Effector memory CD4-positive, alpha-beta T cell (primary cell): ENCODE measurements around the gene TBC1D13.

Experiments used
- DNase-seq, 3 donors: peaks; one replicate each; pipeline ENCODE4 v3.0.0-alpha.2; 2020
- H3K27ac ChIP-seq: 2 replicates; pipeline ENCODE4 v1.7.0; 2013; ENCODE audit warnings: mild to moderate bottlenecking, low read length, moderate library complexity; ENCODE audit not compliant: insufficient read depth, poor library complexity, severe bottlenecking
- H3K27me3 ChIP-seq: replicated peaks from 2 replicates; pipeline ENCODE4 v1.7.0; 2013; ENCODE audit warnings: mild to moderate bottlenecking, low read length; ENCODE audit not compliant: insufficient read depth, control insufficient read depth, poor library complexity, severe bottlenecking
- H3K36me3 ChIP-seq: 2 replicates; pipeline ENCODE4 v1.7.0; 2013; ENCODE audit warnings: mild to moderate bottlenecking, low read length, moderate library complexity; ENCODE audit not compliant: control insufficient read depth, insufficient read depth
- H3K4me1 ChIP-seq: 2 replicates; pipeline ENCODE4 v1.7.0; 2013; ENCODE audit warnings: low read length, mild to moderate bottlenecking; ENCODE audit not compliant: control insufficient read depth, insufficient read depth, poor library complexity, severe bottlenecking
- H3K4me3 ChIP-seq: 2 replicates; pipeline ENCODE4 v1.7.0; 2013; ENCODE audit warnings: low read length, low read depth, mild to moderate bottlenecking; ENCODE audit not compliant: insufficient read depth, poor library complexity, severe bottlenecking
- H3K9me3 ChIP-seq: 2 replicates; pipeline ENCODE4 v1.7.0; 2013; ENCODE audit warnings: mild to moderate bottlenecking, low read length, moderate library complexity; ENCODE audit not compliant: control insufficient read depth

TBC1D13 gene

GRCh38 chr9:128802482-128802881 is 15.4 kb downstream of the TBC1D13 start:
- Histone ChIP-seq H3K4me1 (no peaks in the 10 kb centered on the region), H3K36me3 (peaks cover 61% of the 10 kb centered on the region), H3K4me3 (no peak overlapping the region), H3K27me3 (no peaks in the 10 kb centered on the region), H3K9me3 (no peaks in the 10 kb centered on the region), H3K27ac (no peak overlapping the region)
- no peak for DNase-seq

GRCh38 chr9:128805661-128806060 is 18.6 kb downstream of the TBC1D13 start:
- Histone ChIP-seq H3K9me3 (no peaks in the 10 kb centered on the region), H3K36me3 (peaks cover 52% of the 10 kb centered on the region), H3K4me3 (no peak overlapping the region), H3K4me1 (no peaks in the 10 kb centered on the region), H3K27me3 (no peaks in the 10 kb centered on the region), H3K27ac (no peak overlapping the region)
- no peak for DNase-seq

- Histone ChIP-seq H3K9me3 (no peaks in the 10 kb centered on the region), H3K36me3 (peaks cover 43% of the 10 kb centered on the region), H3K4me3 (no peak overlapping the region), H3K4me1 (no peaks in the 10 kb centered on the region), H3K27ac (no peak overlapping the region), H3K27me3 (no peaks in the 10 kb centered on the region)
- no peak for DNase-seq
Measured at GRCh38 chr9:128807827-128808226, 20.8 kb downstream of the TBC1D13 start.

- Histone ChIP-seq H3K4me1 (no peaks in the 10 kb centered on the region), H3K36me3 (peaks cover 36% of the 10 kb centered on the region), H3K27me3 (no peaks in the 10 kb centered on the region)
Measured at GRCh38 chr9:128808543-128808942, 21.5 kb downstream of the TBC1D13 start.

GRCh38 chr9:128809036-128809599 is 22.1 kb downstream of the TBC1D13 start:
- Histone ChIP-seq H3K36me3 (peaks cover 30% of the 10 kb centered on the region), H3K27me3 (no peaks in the 10 kb centered on the region), H3K4me1 (no peaks in the 10 kb centered on the region), H3K4me3 (no peak overlapping the region), H3K27ac (no peak overlapping the region), H3K9me3 (no peaks in the 10 kb centered on the region)
- DNase-seq = no peak

More at GRCh38 chr9:128808543-128808942, 21.5 kb downstream of the TBC1D13 start:
- Histone ChIP-seq H3K27ac (no peak overlapping the region), H3K4me3 (no peak overlapping the region), H3K9me3 (no peaks in the 10 kb centered on the region)
- DNase-seq = no peak

GRCh38 chr9:128809831-128810230 is 22.8 kb downstream of the TBC1D13 start:
- Histone ChIP-seq H3K4me1 (no peaks in the 10 kb centered on the region), H3K36me3 (peaks cover 27% of the 10 kb centered on the region), H3K9me3 (no peaks in the 10 kb centered on the region)

GRCh38 chr9:128810873-128811272 is 23.8 kb downstream of the TBC1D13 start:
- DNase-seq = no peak
- no peaks in the 10 kb centered on the region for H3K4me1 ChIP-seq
- H3K36me3 ChIP-seq = peaks cover 18% of the 10 kb centered on the region
- no peaks in the 10 kb centered on the region for H3K9me3 ChIP-seq
- H3K27me3 ChIP-seq = no peaks in the 10 kb centered on the region
- H3K4me3 ChIP-seq = no peak overlapping the region
- H3K27ac ChIP-seq = no peak overlapping the region

More at GRCh38 chr9:128809831-128810230, 22.8 kb downstream of the TBC1D13 start:
- no peaks in the 10 kb centered on the region for H3K27me3 ChIP-seq
- DNase-seq = no peak
- no peak overlapping the region for H3K4me3 ChIP-seq
- no peak overlapping the region for H3K27ac ChIP-seq

- Histone ChIP-seq H3K9me3 (no peaks in the 10 kb centered on the region), H3K27ac (peak within 1 kb of the TSS; percentile 63), H3K4me1 (peaks cover 4% of the 10 kb centered on the region), H3K4me3 (peak within 1 kb of the TSS; percentile 62), H3K36me3 (peaks cover 13% of the 10 kb centered on the region), H3K27me3 (no peaks in the 10 kb centered on the region)
- DNase-seq = peak; percentile 92 to 97 (median 94)
Measured at GRCh38 chr9:128818099-128818838, 31.2 kb downstream of the TBC1D13 start, which contains the start of gene ENDOG. ENDOG (plus strand) TSS chr9:128818500; CDS start chr9:128818685, 185 bp downstream.

GRCh38 chr9:128818839-128819715 is 32.0 kb downstream of the TBC1D13 start:
- H3K4me1 ChIP-seq = peaks cover 4% of the 10 kb centered on the region
- peaks cover 21% of the 10 kb centered on the region for H3K36me3 ChIP-seq
- no peaks in the 10 kb centered on the region for H3K9me3 ChIP-seq
- peak overlapping the region; percentile 63 for H3K27ac ChIP-seq
- DNase-seq = peak; percentile 2 to 24 (median 24)
- H3K27me3 ChIP-seq = no peaks in the 10 kb centered on the region
- peak overlapping the region; percentile 62 for H3K4me3 ChIP-seq
